ENCODE results near the gene IL11.
A peak's percentile ranks its signal among the peaks of the same experiment; 100 is the strongest.

IL11 gene

DNA sequence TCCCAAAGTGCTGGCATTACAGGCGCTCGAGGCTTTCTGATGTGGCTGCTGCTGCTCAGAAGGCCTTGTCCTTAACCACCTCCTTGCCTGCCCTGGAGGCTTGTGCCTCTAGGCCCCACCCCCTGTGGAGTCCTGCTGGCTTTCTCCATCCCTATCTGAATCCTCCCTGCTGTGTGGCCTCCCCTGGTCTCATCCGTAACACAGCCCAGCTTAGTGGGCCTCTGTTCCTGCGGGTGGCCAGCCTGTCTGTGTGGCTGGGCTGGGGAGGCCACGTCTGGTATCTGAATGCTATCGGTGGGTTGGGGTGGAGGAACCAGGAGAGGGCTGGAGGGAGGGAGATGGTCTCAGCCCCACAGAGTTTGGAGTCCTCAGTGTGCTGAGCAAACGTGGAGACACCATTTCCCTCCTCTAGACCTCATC is 20.2 kb upstream of the IL11 start:
- no peak for DNase-seq

- no peak for DNase-seq
Measured at GRCh38 chr19:55389386-55390317, 19.4 kb upstream of the IL11 start.

- DNase-seq, result no peak
Measured at GRCh38 chr19:55387736-55388497, 17.7 kb upstream of the IL11 start.

DNA sequence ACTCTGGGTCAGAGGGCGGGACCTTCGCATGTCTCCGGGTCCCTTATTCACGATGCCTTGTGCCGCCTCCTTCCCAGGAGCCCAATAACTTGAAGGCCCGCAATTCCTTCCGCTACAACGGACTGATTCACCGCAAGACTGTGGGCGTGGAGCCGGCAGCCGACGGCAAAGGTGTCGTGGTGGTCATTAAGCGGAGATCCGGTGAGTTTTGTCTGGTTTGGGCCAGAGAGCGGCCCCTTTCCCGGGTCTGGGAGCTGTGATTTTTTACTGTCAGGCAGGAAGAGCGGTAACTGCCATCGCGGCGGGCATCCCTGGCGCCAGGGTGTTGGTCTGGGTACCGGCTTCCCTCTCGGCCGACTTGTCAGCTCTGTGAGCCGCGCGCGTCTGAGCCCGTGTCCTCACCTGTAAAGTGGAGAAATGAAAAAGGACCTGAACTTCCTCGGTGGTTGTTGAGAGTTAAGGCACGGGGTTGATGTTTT is 16.3 kb upstream of the IL11 start:
- no peak for DNase-seq

DNA sequence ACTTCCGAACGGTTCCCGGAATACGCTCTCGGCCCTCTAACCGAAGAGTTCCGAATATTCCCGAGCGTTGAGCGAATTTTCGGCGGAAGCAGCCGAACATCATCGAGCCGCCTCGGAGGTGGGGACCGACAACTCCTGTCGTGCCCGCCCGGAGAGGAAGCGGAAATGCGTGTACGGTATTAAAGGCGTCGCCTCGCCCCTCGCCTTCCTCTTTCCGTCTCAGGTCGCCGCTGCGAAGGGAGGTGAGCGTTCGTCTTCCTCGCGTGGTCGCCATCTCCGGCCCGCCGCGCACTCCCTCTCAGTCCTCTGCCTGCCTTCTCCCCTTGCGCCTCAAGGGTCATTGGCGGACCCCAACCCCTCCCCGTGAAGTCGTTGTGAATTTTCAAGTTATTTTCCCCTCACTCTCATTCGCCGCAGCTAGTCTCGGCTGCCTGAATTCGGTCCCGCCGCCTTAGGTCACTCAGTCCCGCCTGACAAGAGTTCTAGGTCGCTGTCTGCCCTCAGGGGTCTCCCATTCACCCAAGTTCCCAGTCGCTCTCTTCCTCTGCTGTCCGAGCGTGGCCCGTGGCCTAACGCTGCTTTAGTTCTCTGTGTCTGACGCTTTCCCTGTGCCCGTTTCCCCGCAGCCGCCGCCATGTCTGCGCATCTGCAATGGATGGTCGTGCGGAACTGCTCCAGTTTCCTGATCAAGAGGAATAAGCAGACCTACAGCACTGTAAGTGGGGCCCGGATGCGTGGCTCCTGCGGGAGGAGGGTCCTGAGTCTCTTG is 15.6 kb upstream of the IL11 start, which contains the start of gene RPL28:
RPL28 (plus strand) TSS at position 209 of the 769 bp plus-strand sequence; CDS start at position 635, 426 bp downstream.
- DNase-seq, result peak; percentile 73 to 94

DNA sequence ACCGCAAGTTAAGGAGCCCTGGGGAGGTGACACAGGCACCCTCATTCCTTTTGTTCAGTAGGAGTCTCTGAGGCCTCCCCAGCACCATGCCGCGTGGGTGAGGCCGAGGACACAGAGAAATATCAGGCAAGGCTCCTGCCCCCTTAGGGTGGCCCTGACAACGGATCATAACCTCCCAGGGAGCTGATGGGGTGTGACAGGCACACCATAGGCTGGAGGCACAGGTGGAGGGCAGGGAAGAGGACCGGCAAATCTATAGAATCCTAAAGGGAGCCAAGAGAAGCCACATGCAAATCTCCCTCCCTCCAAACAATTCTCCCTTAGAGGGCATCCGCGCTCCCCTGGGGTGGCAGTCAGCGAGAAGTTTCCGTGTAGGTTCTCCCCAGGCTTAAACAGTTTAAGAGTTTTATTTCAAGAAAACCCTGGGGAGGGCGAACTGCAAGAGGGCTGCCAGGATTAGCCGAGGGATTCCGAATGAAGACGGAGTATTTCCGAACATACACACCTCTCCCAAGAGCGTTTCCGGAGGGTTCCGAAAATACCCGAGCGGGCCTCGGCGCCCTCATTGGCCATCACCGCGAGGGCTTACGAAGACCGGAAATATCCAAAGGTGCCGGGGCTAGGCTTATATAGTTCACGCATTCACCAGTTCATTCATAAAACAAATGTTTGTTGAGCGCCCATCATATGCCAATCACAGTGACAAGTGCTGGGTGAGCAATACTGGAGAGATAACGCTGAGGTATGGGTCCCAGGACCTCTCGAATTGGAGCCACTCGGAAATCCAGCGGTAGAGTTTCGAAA is 14.9 kb upstream of the IL11 start:
- DNase-seq, result peak; percentile 43 to 92

GRCh38 chr19:55384131-55384919 is 14.1 kb upstream of the IL11 start, which contains the start of gene TMEM238:
TSS of gene TMEM238 (minus strand) at chr19:55384292. CDS start at chr19:55384259, 33 bp downstream.
- DNase-seq, result no peak

- DNase-seq, result no peak
Measured at GRCh38 chr19:55383279-55384130, 13.2 kb upstream of the IL11 start.

GRCh38 chr19:55382522-55383054 is 12.3 kb upstream of the IL11 start:
- DNase-seq, result no peak

- no peak for DNase-seq
Measured at GRCh38 chr19:55382013-55382412, 11.8 kb upstream of the IL11 start.

DNA sequence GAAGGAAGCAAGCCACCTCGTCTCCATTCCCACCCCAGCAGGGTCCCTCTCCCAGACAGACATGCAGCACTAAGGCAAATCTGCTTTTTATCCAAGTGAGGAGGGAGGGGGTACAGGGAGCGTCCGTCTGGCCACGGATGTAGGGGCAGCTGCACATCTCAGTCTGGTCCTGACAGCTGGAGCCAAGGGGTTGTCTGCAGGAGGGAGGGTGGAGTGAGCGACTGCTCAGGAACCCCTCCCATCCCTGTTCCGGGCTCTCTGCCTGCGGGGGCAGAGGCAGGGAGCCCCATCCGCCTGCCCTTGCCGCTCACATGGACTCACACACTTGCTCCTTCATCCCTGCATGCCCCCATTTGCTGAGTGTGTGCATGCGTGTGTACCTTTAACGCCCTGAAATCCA is 8.9 kb upstream of the IL11 start:
- DNase-seq, result no peak

- DNase-seq, result no peak
Measured at GRCh38 chr19:55377356-55378131, 7.3 kb upstream of the IL11 start.

DNA sequence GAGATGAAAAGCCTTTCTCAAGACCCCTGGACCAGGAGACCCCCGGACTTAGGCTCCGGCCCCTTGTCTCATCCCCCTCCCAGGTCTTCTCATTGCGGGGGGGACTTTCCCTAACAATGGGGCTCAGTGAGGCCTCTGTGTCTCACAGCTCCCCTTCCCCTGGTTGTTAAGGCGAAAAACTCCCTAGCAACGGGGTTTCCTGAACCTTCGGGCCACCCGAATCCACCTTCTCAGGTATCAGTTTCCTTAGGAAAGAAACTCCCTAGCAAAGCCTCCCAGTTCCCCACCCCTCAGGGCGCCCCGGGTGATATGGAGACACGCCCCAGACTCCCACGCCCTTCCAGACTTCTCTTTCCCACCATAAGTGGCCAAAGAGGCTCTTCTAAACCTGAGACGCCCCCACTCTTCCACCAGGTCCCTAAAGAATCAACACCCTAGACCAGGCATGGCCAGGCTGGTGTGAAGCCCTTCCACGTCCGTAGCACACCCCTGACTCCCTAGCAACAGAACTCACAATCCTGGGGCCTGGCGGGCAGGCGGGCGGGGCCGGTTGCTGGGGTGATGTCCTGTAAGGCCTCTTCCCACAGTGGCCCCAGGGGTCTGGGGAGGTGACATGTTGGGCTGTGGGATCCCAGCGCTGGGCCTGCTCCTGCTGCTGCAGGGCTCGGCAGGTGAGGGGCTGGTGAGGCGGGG is 6.1 kb upstream of the IL11 start, which contains the start of gene TMEM190:
TMEM190 (plus strand) TSS at position 586 of the 693 bp plus-strand sequence; CDS start at position 614, 28 bp downstream.
- DNase-seq, result no peak

DNA sequence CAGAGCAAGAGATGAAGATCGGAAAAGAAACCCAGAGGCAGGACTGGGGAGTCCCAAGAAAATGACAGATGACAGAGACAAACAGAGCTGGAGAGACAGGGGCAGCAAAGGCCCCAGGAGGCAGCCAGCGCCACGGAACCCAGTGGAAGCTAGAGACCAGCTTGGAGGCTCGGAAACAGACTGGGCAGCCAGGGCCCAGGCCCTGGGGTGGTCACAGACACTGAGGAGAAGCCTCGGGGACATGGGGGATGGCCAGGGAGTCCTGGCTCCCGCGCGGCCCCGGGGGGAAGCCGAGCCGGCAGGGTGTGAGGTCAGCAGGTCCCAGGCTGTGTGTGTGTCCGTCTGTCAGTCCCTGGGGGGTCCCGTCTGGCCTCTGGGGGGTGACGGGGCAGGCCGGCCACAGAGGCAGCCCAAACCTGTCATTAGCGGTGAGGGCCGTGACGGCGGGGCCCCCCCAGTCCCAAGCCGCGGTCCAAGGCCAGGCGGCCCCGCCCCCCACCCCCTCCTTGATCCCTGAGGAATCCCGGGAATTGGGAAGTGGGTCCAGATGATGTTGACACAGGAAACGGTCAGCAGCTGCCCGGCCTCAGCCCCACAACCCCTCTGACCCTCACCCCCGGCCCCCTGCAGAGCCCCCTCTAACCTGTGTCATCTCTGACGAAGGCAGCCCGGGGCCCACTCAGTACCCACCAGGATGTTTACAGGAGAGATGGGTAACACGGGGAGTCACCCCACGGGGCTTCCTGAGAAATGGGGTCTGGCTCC is 3.9 kb upstream of the IL11 start:
- DNase-seq, result no peak

DNA sequence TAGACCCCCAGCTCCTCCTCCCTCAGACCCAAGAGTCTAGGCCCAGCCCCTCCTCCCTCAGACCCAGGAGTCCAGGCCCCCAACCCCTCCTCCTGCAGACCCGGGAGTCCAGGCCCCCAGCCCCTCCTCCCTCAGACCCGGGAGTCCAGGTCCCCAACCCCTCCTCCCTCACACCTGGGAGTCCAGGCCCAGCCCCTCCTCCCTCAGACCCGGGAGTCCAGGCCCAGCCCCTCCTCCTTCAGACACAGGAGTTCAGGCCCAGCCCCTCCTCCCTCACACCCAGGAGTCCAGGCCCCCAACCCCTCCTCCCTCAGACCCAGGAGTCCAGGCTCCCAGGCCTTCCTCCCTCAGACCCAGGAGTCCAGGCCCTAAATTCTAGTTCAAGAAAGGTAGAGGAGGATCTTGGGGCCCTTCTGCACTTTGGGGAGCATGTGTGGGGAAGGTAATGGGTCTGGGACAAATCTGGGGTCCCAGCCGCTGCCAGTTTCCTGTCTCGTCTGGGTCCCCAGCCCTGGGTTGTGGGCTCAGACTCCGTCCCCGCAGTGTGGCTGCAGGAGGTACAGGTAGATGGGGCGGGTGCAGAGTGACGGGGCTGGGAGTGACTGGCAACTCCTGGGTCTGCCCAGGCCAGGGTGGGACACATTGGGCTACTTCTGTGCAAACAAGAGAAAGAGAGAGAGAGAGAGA is 3.2 kb upstream of the IL11 start:
- DNase-seq, result no peak

- no peak for DNase-seq
Measured at GRCh38 chr19:55372316-55373081, 2.2 kb upstream of the IL11 start.

Data from cerebellar nuclear complex (tissue), 1 donor.